ENCODE results near the gene MT2A. TPM values are rescaled to one million over a fixed set of nuclear protein-coding genes. Genes with fewer than 3 reads are reported as not detected.

MT2A gene
- total RNA-seq, 2 donors from 2014 or later = 20.0 to 211 TPM

DNA sequence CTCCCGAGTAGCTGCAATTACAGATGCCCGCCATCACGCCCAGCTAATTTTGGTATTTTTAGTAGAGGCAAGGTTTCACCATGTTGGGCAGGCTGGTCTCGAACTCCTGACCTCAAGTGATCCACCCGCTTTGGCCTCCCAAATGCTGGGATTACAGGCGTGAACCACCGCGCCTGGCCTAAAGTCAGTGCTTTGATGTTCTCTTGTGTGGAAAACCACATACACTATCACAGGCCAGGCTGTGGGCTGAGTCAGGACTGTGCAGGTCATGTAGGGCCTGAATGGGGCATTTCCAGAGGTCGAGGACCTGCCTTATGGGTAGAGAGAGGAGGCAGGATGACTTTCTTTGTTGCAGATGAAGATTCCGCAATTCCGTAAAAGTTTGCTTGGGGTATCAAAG, 24.1 kb upstream of the MT2A start:
- Histone ChIP-seq H3K27me3 (no peaks in the 10 kb centered on the region), H3K4me3 (no peak overlapping the region), H3K27ac (no peak overlapping the region), H3K36me3 (replicated peaks in 1 of 2; ENCODE audit: insufficient read depth in 1 of 2, low read depth in 2 of 2) (no peaks in the 10 kb centered on the region), H3K4me1 (peaks cover 5% of the 10 kb centered on the region), H3K9me3 (no peaks in the 10 kb centered on the region)
- TF ChIP-seq, protein P1, sequence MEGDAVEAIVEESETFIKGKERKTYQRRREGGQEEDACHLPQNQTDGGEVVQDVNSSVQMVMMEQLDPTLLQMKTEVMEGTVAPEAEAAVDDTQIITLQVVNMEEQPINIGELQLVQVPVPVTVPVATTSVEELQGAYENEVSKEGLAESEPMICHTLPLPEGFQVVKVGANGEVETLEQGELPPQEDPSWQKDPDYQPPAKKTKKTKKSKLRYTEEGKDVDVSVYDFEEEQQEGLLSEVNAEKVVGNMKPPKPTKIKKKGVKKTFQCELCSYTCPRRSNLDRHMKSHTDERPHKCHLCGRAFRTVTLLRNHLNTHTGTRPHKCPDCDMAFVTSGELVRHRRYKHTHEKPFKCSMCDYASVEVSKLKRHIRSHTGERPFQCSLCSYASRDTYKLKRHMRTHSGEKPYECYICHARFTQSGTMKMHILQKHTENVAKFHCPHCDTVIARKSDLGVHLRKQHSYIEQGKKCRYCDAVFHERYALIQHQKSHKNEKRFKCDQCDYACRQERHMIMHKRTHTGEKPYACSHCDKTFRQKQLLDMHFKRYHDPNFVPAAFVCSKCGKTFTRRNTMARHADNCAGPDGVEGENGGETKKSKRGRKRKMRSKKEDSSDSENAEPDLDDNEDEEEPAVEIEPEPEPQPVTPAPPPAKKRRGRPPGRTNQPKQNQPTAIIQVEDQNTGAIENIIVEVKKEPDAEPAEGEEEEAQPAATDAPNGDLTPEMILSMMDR (IDR thresholded peaks at IDR 0.05) = no peak
- TF ChIP-seq POLR2A (IDR thresholded peaks at IDR 0.05) = no peak
- no peak for DNase-seq
- intact Hi-C loops (cut with DNase I) = no loop called here
- WGBS, 2 donors = 76 to 81% methylated on average over 11 of the region's 11 CpGs
- ATAC-seq = no peak

GRCh38 chr16:56588781-56589140, 19.6 kb upstream of the MT2A start:
- intact Hi-C loops (cut with DNase I) = no loop called here
- WGBS, 2 donors = 33 to 45% methylated on average over 9 of the region's 9 CpGs
- Histone ChIP-seq H3K36me3 (replicated peaks in 1 of 2; ENCODE audit: insufficient read depth in 1 of 2, low read depth in 2 of 2) (no peaks in the 10 kb centered on the region), H3K4me1 (peaks cover 11% of the 10 kb centered on the region), H3K4me3 (no peak overlapping the region), H3K9me3 (no peaks in the 10 kb centered on the region), H3K27ac (no peak overlapping the region), H3K27me3 (no peaks in the 10 kb centered on the region)
- ATAC-seq (peak; percentile 11), DNase-seq (no peak)
- no peak for TF ChIP-seq POLR2A (IDR thresholded peaks at IDR 0.05)
- TF ChIP-seq, protein P1 (IDR thresholded peaks at IDR 0.05) = no peak

- H3K27me3 ChIP-seq = no peaks in the 10 kb centered on the region
Measured at GRCh38 chr16:56589141-56590039, 19.0 kb upstream of the MT2A start, which contains the start of gene MT3. TSS of gene MT3 (plus strand) at chr16:56589528. CDS start at chr16:56589591, 63 bp downstream.

DNA sequence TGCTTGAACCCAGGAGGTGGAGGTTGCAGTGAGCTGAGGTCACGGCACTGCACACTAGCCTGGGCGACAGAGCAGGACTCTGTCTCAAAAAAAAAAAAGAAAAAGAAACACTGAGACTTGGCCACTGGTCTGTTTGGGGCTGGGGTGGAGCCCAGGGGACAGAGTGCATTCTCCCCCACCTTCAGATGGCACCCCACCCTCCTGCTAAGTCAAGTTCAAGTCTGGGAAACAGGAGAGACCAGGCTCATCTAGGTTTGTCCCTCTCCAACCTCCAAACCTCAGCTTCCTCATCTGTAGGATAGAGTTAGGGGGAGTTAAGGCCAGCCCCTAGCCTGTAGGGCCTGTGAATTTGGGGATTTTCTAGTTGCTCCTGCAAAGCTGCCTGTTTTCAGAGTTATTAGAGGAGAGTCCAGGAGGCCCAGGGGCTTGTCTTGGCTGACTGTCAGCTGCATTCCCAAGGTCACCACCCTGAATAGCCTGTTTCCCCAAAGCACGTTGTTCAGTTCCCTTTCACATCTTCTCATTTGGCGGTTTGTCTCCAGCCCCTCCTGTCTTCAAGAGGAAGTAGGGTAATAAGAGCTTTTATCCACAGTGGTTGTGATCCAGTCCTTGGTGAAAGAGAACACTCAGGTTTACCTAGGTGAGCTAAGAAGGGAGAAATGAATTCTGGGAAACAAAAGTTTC, 16.9 kb upstream of the MT2A start:
- intact Hi-C loops (cut with DNase I) = no loop called here
- 56 to 60% methylated on average over 4 of the region's 4 CpGs for WGBS, 2 donors
- DNase-seq (no peak), ATAC-seq (no peak)
- Histone ChIP-seq H3K4me1 (peaks cover 11% of the 10 kb centered on the region), H3K27ac (no peak overlapping the region), H3K36me3 (replicated peaks in 1 of 2; ENCODE audit: insufficient read depth in 1 of 2, low read depth in 2 of 2) (no peaks in the 10 kb centered on the region), H3K4me3 (no peak overlapping the region), H3K27me3 (no peaks in the 10 kb centered on the region), H3K9me3 (no peaks in the 10 kb centered on the region)
- TF ChIP-seq, protein P1 (IDR thresholded peaks at IDR 0.05) = no peak
- no peak for TF ChIP-seq POLR2A (IDR thresholded peaks at IDR 0.05)

More at GRCh38 chr16:56589141-56590039, 19.0 kb upstream of the MT2A start, which contains the start of gene MT3:
- peak; percentile 36 for ATAC-seq
- intact Hi-C loops (cut with DNase I) = no loop called here
- peak; percentile 18 to 55 (median 30) for DNase-seq
- peak within 1 kb of the TSS in 1 of 2 donors; percentile 16 for H3K4me3 ChIP-seq
- H3K27ac ChIP-seq = no peak within 1 kb of the TSS
- H3K36me3 ChIP-seq (replicated peaks in 1 of 2; ENCODE audit: insufficient read depth in 1 of 2, low read depth in 2 of 2) = no peaks in the 10 kb centered on the region
- TF ChIP-seq POLR2A (IDR thresholded peaks at IDR 0.05) = no peak
- TF ChIP-seq, protein P1 (IDR thresholded peaks at IDR 0.05) = no peak
- H3K9me3 ChIP-seq = no peaks in the 10 kb centered on the region
- H3K4me1 ChIP-seq = peaks cover 11% of the 10 kb centered on the region
- WGBS, 2 donors = 7 to 16% methylated on average over 19 to 87 of the region's 87 CpGs
